ENCODE data around the gene FLVCR2. TPM values are rescaled to one million over a fixed set of nuclear protein-coding genes. Genes with fewer than 3 reads are reported as not detected.

The FLVCR2 gene
- total RNA-seq, 4 donors from 2014 or later = 11.8 to 24.3 (median 16.7) TPM

- DNase-seq (ENCODE audit: low spot score in 2 of 2) = no peak
- WGBS, 2 donors = 68% methylated on average over 12 to 13 of the region's 13 CpGs
- peak overlapping the region; percentile 28 for H3K4me3 ChIP-seq (ENCODE audit: low read depth, poor library complexity, severe bottlenecking)
- TF ChIP-seq CTCF (IDR thresholded peaks at IDR 0.05) (no peak), POLR2A (IDR thresholded peaks at IDR 0.05) (no peak)
- intact Hi-C loops (cut with DNase I; ENCODE audit: low total_unique reads) = loop anchor here (2.0 kb wide), 1 partner anchor 77 kb away; no protein-coding TSS in a partner anchor
Measured at GRCh38 chr14:75579338-75579864, 981 bp downstream of the FLVCR2 start.

GRCh38 chr14:75579882-75580281 lies 1.5 kb downstream of the FLVCR2 start:
- intact Hi-C loops (cut with DNase I; ENCODE audit: low total_unique reads) = loop anchor here (2.0 kb wide), 1 partner anchor 77 kb away; no protein-coding TSS in a partner anchor

GRCh38 chr14:75587388-75587787 lies 9.0 kb downstream of the FLVCR2 start:
- no peak for DNase-seq (ENCODE audit: low spot score in 2 of 2)
- intact Hi-C loops (cut with DNase I; ENCODE audit: low total_unique reads) = no loop called here
- TF ChIP-seq POLR2A (IDR thresholded peaks at IDR 0.05) (no peak), CTCF (IDR thresholded peaks at IDR 0.05) (no peak)
- H3K4me3 ChIP-seq (ENCODE audit: low read depth, poor library complexity, severe bottlenecking) = no peak overlapping the region

More at GRCh38 chr14:75579882-75580281, 1.5 kb downstream of the FLVCR2 start:
- DNase-seq (ENCODE audit: low spot score in 2 of 2) = no peak
- H3K4me3 ChIP-seq (ENCODE audit: low read depth, poor library complexity, severe bottlenecking) = no peak overlapping the region
- TF ChIP-seq POLR2A (IDR thresholded peaks at IDR 0.05) = no peak
- TF ChIP-seq CTCF (IDR thresholded peaks at IDR 0.05) = no peak
- WGBS, 2 donors = 71 to 79% methylated on average over 3 of the region's 3 CpGs

- TF ChIP-seq CTCF (IDR thresholded peaks at IDR 0.05) = no peak
- intact Hi-C loops (cut with DNase I; ENCODE audit: low total_unique reads) = no loop called here
- H3K4me3 ChIP-seq (ENCODE audit: low read depth, poor library complexity, severe bottlenecking) = no peak overlapping the region
- WGBS, 2 donors = 84 to 95% methylated on average over 6 of the region's 6 CpGs
- no peak for DNase-seq (ENCODE audit: low spot score in 2 of 2)
Measured at GRCh38 chr14:75589931-75590330, 11.5 kb downstream of the FLVCR2 start.

GRCh38 chr14:75591331-75591946 lies 13.0 kb downstream of the FLVCR2 start:
- TF ChIP-seq POLR2A (IDR thresholded peaks at IDR 0.05) (no peak), CTCF (IDR thresholded peaks at IDR 0.05) (no peak)
- H3K4me3 ChIP-seq (ENCODE audit: low read depth, poor library complexity, severe bottlenecking) = no peak overlapping the region
- WGBS, 2 donors = 92 to 100% methylated on average over 1 of the region's 1 CpG
- DNase-seq (ENCODE audit: low spot score in 2 of 2) = no peak
- intact Hi-C loops (cut with DNase I; ENCODE audit: low total_unique reads) = no loop called here

Measured in lower leg skin (tissue), 4 donors.